GM12878 (cell line): Measurements from ENCODE around the gene TNFSF15.

ENCODE experiments used
- EGR1 ChIP-seq, 2 experiments: IDR thresholded peaks; 1 replicate in 1 of 2; 2 replicates in 1 of 2; pipeline ENCODE4 v1.6.1; 2011 to 2012; ENCODE audit warnings: low read depth in 2 of 2, low read length in 2 of 2, borderline replicate concordance in 1 of 2, mild to moderate bottlenecking in 1 of 2, moderate library complexity in 1 of 2
- NR2C1 ChIP-seq: fragments of 450-650 bp; IDR thresholded peaks from 2 replicates; pipeline ENCODE4 v1.6.1; 2017; ENCODE audit warnings: antibody characterized with exemption, mild to moderate bottlenecking, moderate library complexity
- POLR2A ChIP-seq: IDR thresholded peaks from 2 replicates; pipeline ENCODE4 v1.6.1; 2011; ENCODE audit warnings: low read depth, mild to moderate bottlenecking, low read length
- POLR2AphosphoS5 ChIP-seq: IDR thresholded peaks from 2 replicates; pipeline ENCODE4 v1.6.1; 2011; ENCODE audit warnings: mild to moderate bottlenecking, low read length, inconsistent platforms
- RBBP5 ChIP-seq: fragments of 200-600 bp; sonication (generic); conservative IDR thresholded peaks from 2 replicates; pipeline ENCODE4 v1.6.1; 2016
- ZNF274 ChIP-seq: IDR thresholded peaks from one replicate; pipeline ENCODE4 v1.8.0; 2011; ENCODE audit not compliant: insufficient read length, insufficient read depth
- TF ChIP-seq, protein P1 (sequence below): IDR thresholded peaks from 2 replicates; pipeline ENCODE4 v1.6.1; 2012; ENCODE audit warnings: low read depth, low read length, improper control_type of control experiment
- TF ChIP-seq, protein P2 (sequence below), 3 experiments: IDR thresholded peaks in 2 of 3; conservative IDR thresholded peaks in 1 of 3; 2 replicates each; pipeline ENCODE4 v1.5.1; 2011; ENCODE audit warnings: low read depth in 3 of 3, low read length in 3 of 3, mild to moderate bottlenecking in 3 of 3, control low read depth in 2 of 3, moderate library complexity in 2 of 3, inconsistent platforms in 1 of 3, mixed read lengths in 1 of 3; ENCODE audit not compliant: control insufficient read depth in 2 of 3, insufficient read depth in 1 of 3; ENCODE audit errors: extremely low read depth in 1 of 3
- TF ChIP-seq, protein P3 (sequence below): fragments of 450-650 bp; formaldehyde crosslinking; IDR thresholded peaks from 2 replicates; pipeline ENCODE4 v1.5.0; 2022; ENCODE audit warnings: mild to moderate bottlenecking, missing genetic modification characterization

DNA sequence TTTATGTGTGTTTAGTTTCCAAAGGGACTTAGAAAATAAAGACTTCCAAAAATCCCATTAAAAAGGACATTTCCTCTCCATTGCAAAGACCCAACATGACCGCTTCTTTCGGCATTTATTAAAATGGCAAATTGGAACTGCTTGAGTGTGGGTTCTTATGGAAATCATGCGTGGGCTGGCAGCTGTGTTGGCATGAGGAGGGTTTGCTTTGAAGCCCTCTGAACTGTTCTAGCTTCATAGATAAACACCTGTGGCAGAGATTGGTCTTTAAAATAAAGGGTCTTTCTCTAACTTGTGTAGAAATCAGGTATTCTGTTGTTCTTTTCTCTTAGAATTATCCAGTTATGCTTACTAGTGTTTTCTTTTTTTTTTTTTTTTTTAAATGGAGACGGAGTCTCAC is 68.0 kb downstream of the TNFSF15 start:
- TF ChIP-seq, protein P1, sequence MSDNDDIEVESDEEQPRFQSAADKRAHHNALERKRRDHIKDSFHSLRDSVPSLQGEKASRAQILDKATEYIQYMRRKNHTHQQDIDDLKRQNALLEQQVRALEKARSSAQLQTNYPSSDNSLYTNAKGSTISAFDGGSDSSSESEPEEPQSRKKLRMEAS, result no peak
- TF ChIP-seq, protein P2, sequence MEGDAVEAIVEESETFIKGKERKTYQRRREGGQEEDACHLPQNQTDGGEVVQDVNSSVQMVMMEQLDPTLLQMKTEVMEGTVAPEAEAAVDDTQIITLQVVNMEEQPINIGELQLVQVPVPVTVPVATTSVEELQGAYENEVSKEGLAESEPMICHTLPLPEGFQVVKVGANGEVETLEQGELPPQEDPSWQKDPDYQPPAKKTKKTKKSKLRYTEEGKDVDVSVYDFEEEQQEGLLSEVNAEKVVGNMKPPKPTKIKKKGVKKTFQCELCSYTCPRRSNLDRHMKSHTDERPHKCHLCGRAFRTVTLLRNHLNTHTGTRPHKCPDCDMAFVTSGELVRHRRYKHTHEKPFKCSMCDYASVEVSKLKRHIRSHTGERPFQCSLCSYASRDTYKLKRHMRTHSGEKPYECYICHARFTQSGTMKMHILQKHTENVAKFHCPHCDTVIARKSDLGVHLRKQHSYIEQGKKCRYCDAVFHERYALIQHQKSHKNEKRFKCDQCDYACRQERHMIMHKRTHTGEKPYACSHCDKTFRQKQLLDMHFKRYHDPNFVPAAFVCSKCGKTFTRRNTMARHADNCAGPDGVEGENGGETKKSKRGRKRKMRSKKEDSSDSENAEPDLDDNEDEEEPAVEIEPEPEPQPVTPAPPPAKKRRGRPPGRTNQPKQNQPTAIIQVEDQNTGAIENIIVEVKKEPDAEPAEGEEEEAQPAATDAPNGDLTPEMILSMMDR (IDR thresholded peaks at IDR 0.05 in 2 of 3, conservative IDR thresholded peaks at IDR 0.05 in 1 of 3; ENCODE audit: control insufficient read depth in 2 of 3, extremely low read depth in 1 of 3, insufficient read depth in 1 of 3, low read depth in 3 of 3, low read length in 3 of 3), result no peak
- TF ChIP-seq POLR2AphosphoS5 (no peak), NR2C1 (no peak), RBBP5 (no peak), EGR1 (IDR thresholded peaks at IDR 0.05; ENCODE audit: borderline replicate concordance in 1 of 2, low read depth in 2 of 2, low read length in 2 of 2) (no peak), POLR2A (no peak), ZNF274 (no peak)
- TF ChIP-seq, protein P3, sequence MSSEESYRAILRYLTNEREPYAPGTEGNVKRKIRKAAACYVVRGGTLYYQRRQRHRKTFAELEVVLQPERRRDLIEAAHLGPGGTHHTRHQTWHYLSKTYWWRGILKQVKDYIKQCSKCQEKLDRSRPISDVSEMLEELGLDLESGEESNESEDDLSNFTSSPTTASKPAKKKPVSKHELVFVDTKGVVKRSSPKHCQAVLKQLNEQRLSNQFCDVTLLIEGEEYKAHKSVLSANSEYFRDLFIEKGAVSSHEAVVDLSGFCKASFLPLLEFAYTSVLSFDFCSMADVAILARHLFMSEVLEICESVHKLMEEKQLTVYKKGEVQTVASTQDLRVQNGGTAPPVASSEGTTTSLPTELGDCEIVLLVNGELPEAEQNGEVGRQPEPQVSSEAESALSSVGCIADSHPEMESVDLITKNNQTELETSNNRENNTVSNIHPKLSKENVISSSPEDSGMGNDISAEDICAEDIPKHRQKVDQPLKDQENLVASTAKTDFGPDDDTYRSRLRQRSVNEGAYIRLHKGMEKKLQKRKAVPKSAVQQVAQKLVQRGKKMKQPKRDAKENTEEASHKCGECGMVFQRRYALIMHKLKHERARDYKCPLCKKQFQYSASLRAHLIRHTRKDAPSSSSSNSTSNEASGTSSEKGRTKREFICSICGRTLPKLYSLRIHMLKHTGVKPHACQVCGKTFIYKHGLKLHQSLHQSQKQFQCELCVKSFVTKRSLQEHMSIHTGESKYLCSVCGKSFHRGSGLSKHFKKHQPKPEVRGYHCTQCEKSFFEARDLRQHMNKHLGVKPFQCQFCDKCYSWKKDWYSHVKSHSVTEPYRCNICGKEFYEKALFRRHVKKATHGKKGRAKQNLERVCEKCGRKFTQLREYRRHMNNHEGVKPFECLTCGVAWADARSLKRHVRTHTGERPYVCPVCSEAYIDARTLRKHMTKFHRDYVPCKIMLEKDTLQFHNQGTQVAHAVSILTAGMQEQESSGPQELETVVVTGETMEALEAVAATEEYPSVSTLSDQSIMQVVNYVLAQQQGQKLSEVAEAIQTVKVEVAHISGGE (CRISPR knock-in tag), result no peak
